GM12878 (cell line): ENCODE measurements around the gene SOSTDC1. TPM values are rescaled to one million over a fixed set of nuclear protein-coding genes. Genes with fewer than 3 reads are reported as not detected.

Experiments used
- ATAC-seq: fragments of 200-7000 bp; cut with Tn5 transposase; 3 replicates; pipeline ENCODE4 v1.9.1; 2020; ENCODE audit warnings: mild to moderate bottlenecking, moderate library complexity
- BruUV-seq: library from RNA; stranded (reverse); fragments of 400-500 nt; replicated peaks from 2 replicates; lab custom pipeline; 2021; lab: Mats Ljungman, UMichigan
- CTCF ChIA-PET: fragments of 300-600 bp; sonication (Branson Sonifier 250); formaldehyde crosslinking; extraction: SDS; loops from one replicate; lab custom pipeline; 2021; ENCODE audit warnings: inconsistent platforms; lab: Yijun Ruan, JAX
- POLR2A ChIA-PET: fragments of 350-600 bp; formaldehyde crosslinking; extraction: SDS; loops from one replicate; lab custom pipeline; 2021; ENCODE audit warnings: inconsistent platforms; lab: Charles Lee
- RAD21 ChIA-PET: fragments of 300-600 bp; sonication (Branson Sonifier 250); formaldehyde crosslinking; loops from one replicate; lab custom pipeline; 2023; ENCODE audit warnings: antibody characterized with exemption; ENCODE audit not compliant: unreplicated experiment; lab: Charles Lee
- SMC1A ChIA-PET: fragments of 300-600 bp; sonication (Branson Sonifier 250); formaldehyde crosslinking; loops from one replicate; lab custom pipeline; 2023; ENCODE audit not compliant: unreplicated experiment, uncharacterized antibody; lab: Charles Lee
- DNase-seq: peaks from one replicate; pipeline ENCODE4 v3.0.0-alpha.2; 2011; ENCODE audit warnings: low read depth, low spot score
- FAIRE-seq: peaks from 3 replicates; lab custom pipeline; 2011; peaks lifted over from hg19 to GRCh38; lab: Jason Lieb, UNC
- H2AFZ ChIP-seq: 2 replicates; pipeline ENCODE4 v1.6.0; 2011; ENCODE audit warnings: low read depth, low read length, control low read depth; ENCODE audit not compliant: control insufficient read depth
- H3K27ac ChIP-seq: 2 replicates; pipeline ENCODE4 v1.5.1; 2011; ENCODE audit warnings: control low read depth; ENCODE audit not compliant: control insufficient read depth, insufficient read depth
- H3K27me3 ChIP-seq, 2 experiments: replicated peaks in 1 of 2; 2 replicates each; pipeline versions ENCODE4 v1.6.0 to v1.6.1; 2011; ENCODE audit warnings: low read length in 1 of 2; ENCODE audit not compliant: control insufficient read depth in 2 of 2, insufficient read depth in 2 of 2
- H3K36me3 ChIP-seq, 2 experiments: 2 replicates each; pipeline ENCODE4 v1.5.1; 2011; ENCODE audit warnings: low read length in 1 of 2; ENCODE audit not compliant: control insufficient read depth in 2 of 2, insufficient read depth in 2 of 2
- H3K4me1 ChIP-seq: 2 replicates; pipeline ENCODE4 v1.6.1; 2011; ENCODE audit warnings: mild to moderate bottlenecking, low read length, moderate library complexity, mixed read lengths; ENCODE audit not compliant: control insufficient read depth, insufficient read depth
- H3K4me2 ChIP-seq: 2 replicates; pipeline ENCODE4 v1.6.0; 2011; ENCODE audit warnings: control low read depth; ENCODE audit not compliant: control insufficient read depth, insufficient read depth
- H3K4me3 ChIP-seq: fragments of 200-600 bp; sonication (generic); 2 replicates; pipeline ENCODE4 v1.5.1; 2016
- H3K79me2 ChIP-seq: 2 replicates; pipeline ENCODE4 v1.6.0; 2011; ENCODE audit warnings: low read length; ENCODE audit not compliant: control insufficient read depth, insufficient read depth
- H3K9ac ChIP-seq: 2 replicates; pipeline ENCODE4 v1.8.0; 2011; ENCODE audit warnings: low read length, control low read depth, mixed read lengths; ENCODE audit not compliant: control insufficient read depth, insufficient read depth
- H3K9me3 ChIP-seq: replicated peaks from 3 replicates; pipeline ENCODE4 v1.5.1; 2011; ENCODE audit warnings: mild to moderate bottlenecking, low read length; ENCODE audit not compliant: control insufficient read depth, insufficient read depth
- H4K20me1 ChIP-seq: 2 replicates; pipeline ENCODE4 v1.6.0; 2011; ENCODE audit not compliant: control insufficient read depth, insufficient read depth
- ASH2L ChIP-seq: fragments of 300-600, 200-600 bp; sonication (generic); IDR thresholded peaks from 2 replicates; pipeline ENCODE4 v1.6.1; 2017; ENCODE audit warnings: low read depth, mild to moderate bottlenecking, borderline replicate concordance
- ATF7 ChIP-seq: fragments of 450-650 bp; IDR thresholded peaks from 2 replicates; pipeline ENCODE4 v1.6.1; 2016; ENCODE audit warnings: low read depth, mild to moderate bottlenecking
- BACH1 ChIP-seq: fragments of 450-650 bp; IDR thresholded peaks from 2 replicates; pipeline ENCODE4 v1.6.1; 2017; ENCODE audit warnings: mild to moderate bottlenecking, borderline replicate concordance
- CBFB ChIP-seq: IDR thresholded peaks from 2 replicates; pipeline ENCODE4 v1.6.1; 2016; ENCODE audit warnings: antibody characterized with exemption, low read depth
- CBX5 ChIP-seq: sonication (generic); IDR thresholded peaks from 2 replicates; pipeline ENCODE4 v1.6.1; 2016; ENCODE audit warnings: low read depth, moderate library complexity, mild to moderate bottlenecking, inconsistent platforms
- FOS ChIP-seq: IDR thresholded peaks from 3 replicates; pipeline ENCODE4 v1.6.1; 2011; ENCODE audit warnings: borderline replicate concordance; ENCODE audit not compliant: insufficient read length; ENCODE audit errors: extremely low read depth
- FOXK2 ChIP-seq: fragments of 450-650 bp; IDR thresholded peaks from 2 replicates; pipeline ENCODE4 v1.6.1; 2017; ENCODE audit warnings: mild to moderate bottlenecking, moderate library complexity
- IKZF1 ChIP-seq: fragments of 450-650 bp; conservative IDR thresholded peaks from 2 replicates; pipeline ENCODE4 v1.6.1; 2017; ENCODE audit warnings: antibody characterized with exemption, mild to moderate bottlenecking
- NFYA ChIP-seq: IDR thresholded peaks from 2 replicates; pipeline ENCODE4 v1.6.1; 2011; ENCODE audit warnings: low read depth, mild to moderate bottlenecking, low read length, improper control_type of control experiment, borderline replicate concordance
- POLR2AphosphoS2 ChIP-seq: IDR thresholded peaks from 2 replicates; pipeline ENCODE4 v1.6.1; 2011; ENCODE audit warnings: low read depth, mild to moderate bottlenecking, low read length, improper control_type of control experiment, moderate library complexity
- POLR2AphosphoS5 ChIP-seq: IDR thresholded peaks from 2 replicates; pipeline ENCODE4 v1.6.1; 2011; ENCODE audit warnings: mild to moderate bottlenecking, low read length, inconsistent platforms
- RAD51 ChIP-seq: fragments of 450-650 bp; IDR thresholded peaks from 2 replicates; pipeline ENCODE4 v1.6.1; 2016; ENCODE audit warnings: moderate library complexity, mild to moderate bottlenecking, inconsistent platforms
- SIN3A ChIP-seq: IDR thresholded peaks from 2 replicates; pipeline ENCODE4 v1.6.1; 2012; ENCODE audit warnings: low read depth, low read length, improper control_type of control experiment
- SMAD1 ChIP-seq: fragments of 450-650 bp; IDR thresholded peaks from 2 replicates; pipeline ENCODE4 v1.6.1; 2018; ENCODE audit warnings: mild to moderate bottlenecking, low read depth; ENCODE audit not compliant: partially characterized antibody
- SPI1 ChIP-seq: IDR thresholded peaks from 2 replicates; pipeline ENCODE4 v1.6.1; 2011; ENCODE audit warnings: low read depth, mild to moderate bottlenecking, low read length, moderate library complexity, borderline replicate concordance; ENCODE audit not compliant: insufficient read depth
- SREBF2 ChIP-seq: IDR thresholded peaks from 2 replicates; pipeline ENCODE4 v1.6.1; 2012; ENCODE audit warnings: mild to moderate bottlenecking, low read length
- STAT1 ChIP-seq: fragments of 450-650 bp; conservative IDR thresholded peaks from 2 replicates; pipeline ENCODE4 v1.6.1; 2014; ENCODE audit warnings: antibody characterized with exemption, mild to moderate bottlenecking
- WRNIP1 ChIP-seq: IDR thresholded peaks from 2 replicates; pipeline ENCODE4 v1.6.1; 2011; ENCODE audit warnings: low read depth, low read length, improper control_type of control experiment, borderline replicate concordance
- YY1 ChIP-seq: IDR thresholded peaks from 2 replicates; pipeline ENCODE4 v1.6.1; 2011; ENCODE audit warnings: low read depth, mild to moderate bottlenecking, low read length
- ZBED1 ChIP-seq: IDR thresholded peaks from 2 replicates; pipeline ENCODE4 v1.6.1; 2016; ENCODE audit warnings: borderline replicate concordance
- ZNF384 ChIP-seq: IDR thresholded peaks from 2 replicates; pipeline ENCODE4 v1.6.1; 2012; ENCODE audit warnings: low read depth, mild to moderate bottlenecking, low read length, improper control_type of control experiment, borderline replicate concordance
- WGBS: methylation state at CpG from one replicate; pipeline ENCODE4 v1.1.6; 2016; ENCODE audit warnings: low lambda C conversion rate; ENCODE audit not compliant: insufficient replicate concordance, insufficient coverage; ENCODE audit errors: missing lambda C conversion rate; 5-methylcytosine and 5-hydroxymethylcytosine counted together
- in situ Hi-C: fragments of 300-500 bp; cut with MboI; formaldehyde crosslinking; loops from 9 replicates; pipeline ENCODE4 v1.14.3; 2018; ENCODE audit warnings: mixed read lengths
- intact Hi-C: fragments of 100-400 bp; cut with micrococcal nuclease; formaldehyde crosslinking; loops from one replicate; pipeline ENCODE4 v1.14.2; 2022; ENCODE audit not compliant: unreplicated experiment
- polyA plus RNA-seq, 11 experiments: library from polyadenylated mRNA; depleted of rRNA in 4 of 11; unstranded in 6 of 11; stranded (reverse) in 5 of 11; fragments of >200 nt; fragmentation: Nextera tagmentation in 4 of 11; fragmentation: Illumina TruSeq in 1 of 11; extraction: Ambion mirVana in 4 of 11; extraction: Trizol in 1 of 11; gene quantifications; 1 replicate in 1 of 11; 2 replicates in 10 of 11; pipeline versions ENCODE4 v1.2.1 to v1.2.3, GENCODE V29; 2011 to 2016; ENCODE audit warnings: inconsistent platforms in 2 of 11, missing spikeins in 2 of 11, low read depth in 1 of 11
- total RNA-seq, 4 experiments: library from RNA; depleted of rRNA in 3 of 4; stranded (reverse); fragments of >200 nt in 3 of 4; fragmentation: Illumina TruSeq in 1 of 4; extraction: Trizol in 1 of 4; gene quantifications; 2 replicates each; pipeline versions ENCODE4 v1.2.1 to v1.2.3, GENCODE V29; 2013 to 2021
- TF ChIP-seq, protein P1 (sequence below): fragments of 450-650 bp; IDR thresholded peaks from 2 replicates; pipeline ENCODE4 v1.6.1; 2017; ENCODE audit warnings: borderline replicate concordance

SOSTDC1 gene
- total and polyA plus RNA-seq, 10 of the 15 experiments (the other 5 are each of a cell fraction or from before 2014, with no cell fraction given): not detected

GRCh38 chr7:16479161-16479560 lies 13.6 kb upstream of the SOSTDC1 start:
- FAIRE-seq: no peak
- H3K9ac ChIP-seq: no peak overlapping the region
- no peak for DNase-seq
- POLR2A ChIA-PET: no interaction called here
- H2AFZ ChIP-seq: no peak overlapping the region
- TF ChIP-seq SIN3A (no peak), SREBF2 (no peak), FOS (no peak), ZNF384 (no peak), WRNIP1 (no peak), BACH1 (no peak), POLR2AphosphoS5 (no peak), ZBED1 (no peak), IKZF1 (no peak), YY1 (no peak), CBFB (no peak)
- TF ChIP-seq, all 136 proteins: peak for 0
- Histone ChIP-seq H3K4me3 (no peak overlapping the region), H3K4me1 (no peaks in the 10 kb centered on the region), H3K79me2 (no peaks in the 10 kb centered on the region), H3K27me3 (no peaks in the 10 kb centered on the region), H4K20me1 (no peaks in the 10 kb centered on the region), H3K9me3 (no peaks in the 10 kb centered on the region), H3K27ac (no peak overlapping the region), H3K4me2 (no peak overlapping the region), H3K36me3 (no peaks in the 10 kb centered on the region)
- BruUV-seq: no TSS peak
- intact Hi-C loops: no loop called here
- ChIA-PET SMC1A (no interaction called here), CTCF (no interaction called here), RAD21 (no interaction called here)
- no peak for ATAC-seq
- 44% methylated on average over 4 of the region's 4 CpGs for WGBS
- in situ Hi-C loops: no loop called here

DNA sequence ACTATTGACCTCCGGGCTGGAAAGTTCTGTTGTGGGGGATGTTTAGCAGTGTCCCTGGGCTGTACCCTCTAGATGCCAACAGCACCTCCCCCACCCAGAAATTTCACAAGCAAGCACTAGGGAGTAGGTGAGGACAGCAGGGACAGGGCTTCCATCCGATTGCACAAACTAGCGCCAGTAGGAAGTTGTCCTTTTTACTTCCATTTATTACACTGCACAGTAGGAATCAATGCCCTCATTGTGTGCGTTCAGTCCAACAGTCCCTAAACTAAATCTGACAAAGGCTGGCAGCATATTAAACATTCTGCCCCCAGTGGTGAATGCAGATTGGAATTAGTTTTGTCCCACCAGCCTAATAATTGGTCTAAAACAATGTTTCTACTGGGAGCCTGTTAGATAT lies 6.4 kb upstream of the SOSTDC1 start:
- Histone ChIP-seq H3K9me3 (no peaks in the 10 kb centered on the region), H3K27ac (no peak overlapping the region), H3K4me2 (no peak overlapping the region), H4K20me1 (no peaks in the 10 kb centered on the region), H3K9ac (no peak overlapping the region), H3K4me1 (no peaks in the 10 kb centered on the region), H3K36me3 (no peaks in the 10 kb centered on the region), H3K79me2 (no peaks in the 10 kb centered on the region), H3K27me3 (no peaks in the 10 kb centered on the region), H2AFZ (no peak overlapping the region), H3K4me3 (no peak overlapping the region)
- DNase-seq (no peak), FAIRE-seq (no peak), ATAC-seq (no peak)
- BruUV-seq: no TSS peak
- intact Hi-C loops (no loop called here), in situ Hi-C loops (no loop called here)
- SMC1A ChIA-PET: no interaction called here
- CTCF ChIA-PET: no interaction called here
- WGBS: 55% methylated on average over 4 of the region's 4 CpGs
- RAD21 ChIA-PET: no interaction called here
- POLR2A ChIA-PET: no interaction called here
- no peak for TF ChIP-seq ASH2L
- no peak for TF ChIP-seq CBFB
- no peak for TF ChIP-seq RAD51
- no peak for TF ChIP-seq STAT1
- TF ChIP-seq ATF7: no peak
- no peak for TF ChIP-seq NFYA
- no peak for TF ChIP-seq CBX5
- TF ChIP-seq, protein P1, sequence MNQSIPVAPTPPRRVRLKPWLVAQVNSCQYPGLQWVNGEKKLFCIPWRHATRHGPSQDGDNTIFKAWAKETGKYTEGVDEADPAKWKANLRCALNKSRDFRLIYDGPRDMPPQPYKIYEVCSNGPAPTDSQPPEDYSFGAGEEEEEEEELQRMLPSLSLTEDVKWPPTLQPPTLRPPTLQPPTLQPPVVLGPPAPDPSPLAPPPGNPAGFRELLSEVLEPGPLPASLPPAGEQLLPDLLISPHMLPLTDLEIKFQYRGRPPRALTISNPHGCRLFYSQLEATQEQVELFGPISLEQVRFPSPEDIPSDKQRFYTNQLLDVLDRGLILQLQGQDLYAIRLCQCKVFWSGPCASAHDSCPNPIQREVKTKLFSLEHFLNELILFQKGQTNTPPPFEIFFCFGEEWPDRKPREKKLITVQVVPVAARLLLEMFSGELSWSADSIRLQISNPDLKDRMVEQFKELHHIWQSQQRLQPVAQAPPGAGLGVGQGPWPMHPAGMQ: no peak
- no peak for TF ChIP-seq FOXK2
- no peak for TF ChIP-seq POLR2AphosphoS2
- no peak for TF ChIP-seq POLR2AphosphoS5
- no peak for TF ChIP-seq SPI1
- TF ChIP-seq SMAD1: no peak
